OCI-LY7 (cell line): ENCODE measurements around the gene UBE2E1. TPM values are rescaled to one million over a fixed set of nuclear protein-coding genes. Genes with fewer than 3 reads are reported as not detected.

ENCODE experiments used
- BruUV-seq: library from RNA; stranded (reverse); fragments of 400-500 nt; replicated peaks from 2 replicates; lab custom pipeline; 2021; lab: Mats Ljungman, UMichigan
- CTCF ChIA-PET: fragments of 300-600 bp; sonication (Branson Sonifier 250); formaldehyde crosslinking; loops from one replicate; lab custom pipeline; 2022; ENCODE audit warnings: antibody characterized with exemption; ENCODE audit not compliant: unreplicated experiment; lab: Charles Lee
- POLR2A ChIA-PET: fragments of 300-600 bp; sonication (Branson Sonifier 250); formaldehyde crosslinking; loops from one replicate; lab custom pipeline; 2022; ENCODE audit warnings: antibody characterized with exemption; lab: Charles Lee
- DNase-seq: peaks from one replicate; pipeline ENCODE4 v3.0.0-alpha.2; 2015; ENCODE audit warnings: low spot score
- H2AFZ ChIP-seq: fragments of 200-600 bp; sonication (generic), shearing (Covaris generic); 2 replicates; pipeline ENCODE4 v1.6.1; 2014; ENCODE audit warnings: mild to moderate bottlenecking, antibody characterized with exemption, low read length, moderate library complexity
- H3K27ac ChIP-seq: fragments of 200-600 bp; sonication (generic); 2 replicates; pipeline ENCODE4 v1.5.1; 2014; ENCODE audit warnings: mixed run types, low read depth, mild to moderate bottlenecking, moderate library complexity, low read length, inconsistent platforms; ENCODE audit not compliant: poor library complexity, severe bottlenecking
- H3K36me3 ChIP-seq: fragments of 200-600 bp; sonication (generic); 2 replicates; pipeline ENCODE4 v1.6.1; 2014; ENCODE audit warnings: mild to moderate bottlenecking, antibody characterized with exemption, low read length, moderate library complexity, mixed read lengths; ENCODE audit not compliant: insufficient read depth
- H3K4me1 ChIP-seq: fragments of 200-600 bp; sonication (generic); 2 replicates; pipeline ENCODE4 v1.5.1; 2014; ENCODE audit warnings: mild to moderate bottlenecking, low read length; ENCODE audit not compliant: insufficient read depth, poor library complexity, severe bottlenecking
- H3K4me2 ChIP-seq: fragments of 200-600 bp; sonication (generic); 2 replicates; pipeline ENCODE4 v1.6.1; 2014; ENCODE audit warnings: mild to moderate bottlenecking, low read length
- H3K4me3 ChIP-seq: fragments of 200-600 bp; sonication (generic); 2 replicates; pipeline ENCODE4 v1.5.1; 2014; ENCODE audit warnings: mild to moderate bottlenecking, low read depth, low read length; ENCODE audit not compliant: poor library complexity, severe bottlenecking
- H3K79me2 ChIP-seq: fragments of 200-600 bp; sonication (generic); 2 replicates; pipeline ENCODE4 v1.6.1; 2016; ENCODE audit warnings: low read depth, mild to moderate bottlenecking, low read length, moderate library complexity, mixed read lengths; ENCODE audit not compliant: insufficient read depth
- H3K9me2 ChIP-seq: fragments of 200-600 bp; sonication (generic); 2 replicates; pipeline ENCODE4 v1.6.1; 2016; ENCODE audit warnings: mild to moderate bottlenecking, low read length, mixed read lengths; ENCODE audit not compliant: insufficient read depth
- H3K9me3 ChIP-seq: fragments of 200-600 bp; sonication (generic); 2 replicates; pipeline ENCODE4 v1.6.1; 2014; ENCODE audit warnings: mild to moderate bottlenecking, mixed run types, low read length, mixed read lengths
- H4K20me1 ChIP-seq: fragments of 200-600 bp; sonication (generic); 2 replicates; pipeline ENCODE4 v1.6.1; 2014; ENCODE audit warnings: mild to moderate bottlenecking, antibody characterized with exemption, low read length, moderate library complexity, mixed read lengths; ENCODE audit not compliant: insufficient read depth
- EZH2phosphoT487 ChIP-seq: fragments of 200-600 bp; sonication (generic); IDR thresholded peaks from 2 replicates; pipeline ENCODE4 v1.6.1; 2018; ENCODE audit warnings: low read depth, borderline replicate concordance, mild to moderate bottlenecking, mixed run types, antibody characterized with exemption, low read length, moderate library complexity, mixed read lengths
- intact Hi-C: fragments of 100-400 bp; cut with micrococcal nuclease; formaldehyde crosslinking; loops from one replicate; pipeline ENCODE4 v1.10.0; 2022; ENCODE audit not compliant: unreplicated experiment
- total RNA-seq, 2 experiments: library from RNA; depleted of rRNA in 1 of 2; stranded (reverse); fragments of >200 nt in 1 of 2; shearing (Covaris generic) in 1 of 2; gene quantifications; 2 replicates each; pipeline ENCODE4 v1.2.3, GENCODE V29; 2014 to 2022
- TF ChIP-seq, protein P1 (sequence below): fragments of 200-600 bp; sonication (generic); conservative IDR thresholded peaks from 2 replicates; pipeline ENCODE4 v1.5.1; 2014; ENCODE audit warnings: mild to moderate bottlenecking, antibody characterized with exemption, low read length, moderate library complexity, mixed read lengths

Gene UBE2E1
- total RNA-seq, 2 experiments from 2014 or later, result 126 to 142 TPM

DNA sequence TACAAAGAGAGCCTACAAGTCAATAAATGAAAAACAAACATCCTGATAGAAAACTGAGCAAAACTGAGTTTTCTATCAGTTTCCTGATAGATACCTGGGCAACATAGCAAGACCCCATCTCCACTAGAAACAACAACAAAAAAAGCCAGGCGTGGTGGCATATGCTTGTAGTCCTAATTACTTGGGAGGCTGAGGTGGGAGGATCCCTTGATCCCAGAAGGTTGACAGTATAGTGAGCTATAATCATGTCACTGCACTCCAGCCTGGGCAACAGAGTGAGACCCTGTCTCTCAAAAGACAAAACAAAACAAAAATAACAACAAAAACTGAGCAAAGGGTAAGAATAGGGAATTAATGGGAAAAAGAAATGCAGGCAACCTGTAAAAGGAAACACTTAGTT lies 23.9 kb upstream of the UBE2E1 start:
- H3K36me3 ChIP-seq, result no peaks in the 10 kb centered on the region
- H2AFZ ChIP-seq, result no peak overlapping the region
- peaks cover 7% of the 10 kb centered on the region for H3K4me1 ChIP-seq
- ChIA-PET POLR2A (interaction anchor here (0.6 kb wide), 1 partner anchor 102 kb away, joined by 3 read pairs; no protein-coding TSS in a partner anchor), CTCF (no interaction called here)
- BruUV-seq, result no TSS peak
- H3K27ac ChIP-seq, result no peak overlapping the region
- no peak for TF ChIP-seq EZH2phosphoT487
- TF ChIP-seq, protein P1, sequence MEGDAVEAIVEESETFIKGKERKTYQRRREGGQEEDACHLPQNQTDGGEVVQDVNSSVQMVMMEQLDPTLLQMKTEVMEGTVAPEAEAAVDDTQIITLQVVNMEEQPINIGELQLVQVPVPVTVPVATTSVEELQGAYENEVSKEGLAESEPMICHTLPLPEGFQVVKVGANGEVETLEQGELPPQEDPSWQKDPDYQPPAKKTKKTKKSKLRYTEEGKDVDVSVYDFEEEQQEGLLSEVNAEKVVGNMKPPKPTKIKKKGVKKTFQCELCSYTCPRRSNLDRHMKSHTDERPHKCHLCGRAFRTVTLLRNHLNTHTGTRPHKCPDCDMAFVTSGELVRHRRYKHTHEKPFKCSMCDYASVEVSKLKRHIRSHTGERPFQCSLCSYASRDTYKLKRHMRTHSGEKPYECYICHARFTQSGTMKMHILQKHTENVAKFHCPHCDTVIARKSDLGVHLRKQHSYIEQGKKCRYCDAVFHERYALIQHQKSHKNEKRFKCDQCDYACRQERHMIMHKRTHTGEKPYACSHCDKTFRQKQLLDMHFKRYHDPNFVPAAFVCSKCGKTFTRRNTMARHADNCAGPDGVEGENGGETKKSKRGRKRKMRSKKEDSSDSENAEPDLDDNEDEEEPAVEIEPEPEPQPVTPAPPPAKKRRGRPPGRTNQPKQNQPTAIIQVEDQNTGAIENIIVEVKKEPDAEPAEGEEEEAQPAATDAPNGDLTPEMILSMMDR, result no peak
- intact Hi-C loops, result loop anchor here (10.0 kb wide), 1 partner anchor 57 kb away; no protein-coding TSS in a partner anchor
- H3K9me2 ChIP-seq, result no peaks in the 10 kb centered on the region
- no peaks in the 10 kb centered on the region for H3K79me2 ChIP-seq
- DNase-seq, result no peak
- H4K20me1 ChIP-seq, result no peaks in the 10 kb centered on the region
- H3K4me3 ChIP-seq, result no peak overlapping the region
- H3K9me3 ChIP-seq, result no peaks in the 10 kb centered on the region; the same call in 1 of the 2 replicates
- H3K4me2 ChIP-seq, result no peak overlapping the region

- no peaks in the 10 kb centered on the region for H3K36me3 ChIP-seq
- H3K4me1 ChIP-seq, result no peaks in the 10 kb centered on the region
- no peaks in the 10 kb centered on the region for H3K79me2 ChIP-seq
- no peak overlapping the region for H3K4me2 ChIP-seq
- ChIA-PET CTCF (no interaction called here), POLR2A (interaction anchor here (0.6 to 1.3 kb wide), 5 partner anchors 9 to 377 kb away, joined by 3 to 6 read pairs (median 4); no protein-coding TSS in a partner anchor)
- TF ChIP-seq, protein P1, result no peak
- TF ChIP-seq EZH2phosphoT487, result no peak
- H3K9me3 ChIP-seq, result no peaks in the 10 kb centered on the region; the same call in 1 of the 2 replicates
- no peak for DNase-seq
- no peak overlapping the region for H3K4me3 ChIP-seq
- H4K20me1 ChIP-seq, result no peaks in the 10 kb centered on the region
- no peak overlapping the region for H3K27ac ChIP-seq
- H3K9me2 ChIP-seq, result no peaks in the 10 kb centered on the region
- no peak overlapping the region for H2AFZ ChIP-seq
- intact Hi-C loops, result loop anchor here (10.0 kb wide), 1 partner anchor 60 kb away; no protein-coding TSS in a partner anchor
- BruUV-seq, result no TSS peak
Measured at GRCh38 chr3:23785097-23785645, 20.6 kb upstream of the UBE2E1 start.

- ChIA-PET POLR2A (interaction anchor here (0.6 to 1.3 kb wide), 7 partner anchors 8 to 382 kb away, joined by 3 to 6 read pairs (median 3); no protein-coding TSS in a partner anchor), CTCF (no interaction called here)
- Histone ChIP-seq H4K20me1 (no peaks in the 10 kb centered on the region), H3K4me2 (no peak overlapping the region), H3K79me2 (no peaks in the 10 kb centered on the region), H3K4me1 (no peaks in the 10 kb centered on the region), H3K9me2 (no peaks in the 10 kb centered on the region), H3K36me3 (no peaks in the 10 kb centered on the region), H2AFZ (no peak overlapping the region), H3K4me3 (no peak overlapping the region), H3K9me3 (no peaks in the 10 kb centered on the region; the same call in 1 of the 2 replicates), H3K27ac (no peak overlapping the region)
- no peak for DNase-seq
- no TSS peak for BruUV-seq
- TF ChIP-seq EZH2phosphoT487, result no peak
- TF ChIP-seq, protein P1, result no peak
- intact Hi-C loops, result loop anchor here (10.0 kb wide), 1 partner anchor 61 kb away; no protein-coding TSS in a partner anchor
Measured at GRCh38 chr3:23785882-23786281, 19.9 kb upstream of the UBE2E1 start.
